IMR-90 (cell line): ENCODE results near the gene ARHGEF7. TPM values are rescaled to one million over a fixed set of nuclear protein-coding genes. Genes with fewer than 3 reads are reported as not detected.

ENCODE experiments used
- ATAC-seq: fragments of 200-7000 bp; cut with Tn5 transposase; 2 replicates; pipeline ENCODE4 v1.9.1; 2020; ENCODE audit warnings: low read depth, mild to moderate bottlenecking, moderate library complexity
- BruUV-seq: library from RNA; stranded (reverse); fragments of 400-500 nt; replicated peaks from 2 replicates; lab custom pipeline; 2021; lab: Mats Ljungman, UMichigan
- CTCF ChIA-PET: fragments of 300-600 bp; formaldehyde crosslinking; extraction: SDS; loops from one replicate; lab custom pipeline; 2021; ENCODE audit warnings: antibody characterized with exemption; lab: Yijun Ruan, JAX
- POLR2A ChIA-PET: fragments of 300-600 bp; sonication (Branson Sonifier 250); formaldehyde crosslinking; loops from one replicate; lab custom pipeline; 2022; ENCODE audit warnings: antibody characterized with exemption; ENCODE audit not compliant: unreplicated experiment; lab: Charles Lee
- DNase-seq: peaks from one replicate; pipeline ENCODE4 v3.0.0; 2013
- H2AFZ ChIP-seq: replicated peaks from 2 replicates; pipeline ENCODE3; 2013; ENCODE audit warnings: low read length, mild to moderate bottlenecking; ENCODE audit not compliant: poor library complexity
- H2AK5ac ChIP-seq: 2 replicates; pipeline ENCODE4 v1.6.1; 2013; ENCODE audit warnings: low read depth, low read length, inconsistent platforms
- H2AK9ac ChIP-seq: replicated peaks from 2 replicates; pipeline ENCODE3; 2013; ENCODE audit warnings: mild to moderate bottlenecking, low read depth, low read length, moderate library complexity; ENCODE audit not compliant: poor library complexity
- H2BK120ac ChIP-seq: 2 replicates; pipeline ENCODE4 v1.6.1; 2013; ENCODE audit warnings: low read depth, low read length, inconsistent platforms
- H2BK15ac ChIP-seq: 3 replicates; pipeline ENCODE4 v1.6.1; 2013; ENCODE audit warnings: low read depth, low read length, inconsistent platforms
- H2BK20ac ChIP-seq: 2 replicates; pipeline ENCODE4 v1.6.1; 2013; ENCODE audit warnings: low read depth, mild to moderate bottlenecking, inconsistent platforms, low read length, moderate library complexity
- H2BK5ac ChIP-seq: 2 replicates; pipeline ENCODE4 v1.6.1; 2013; ENCODE audit warnings: mild to moderate bottlenecking, low read depth, low read length, inconsistent platforms; ENCODE audit not compliant: poor library complexity, severe bottlenecking
- H3K14ac ChIP-seq: replicated peaks from 2 replicates; pipeline ENCODE4 v1.6.1; 2013; ENCODE audit warnings: low read depth, low read length, inconsistent platforms
- H3K18ac ChIP-seq: 2 replicates; pipeline ENCODE4 v1.6.1; 2013; ENCODE audit warnings: low read depth, low read length, control low read depth
- H3K23ac ChIP-seq: 2 replicates; pipeline ENCODE4 v1.6.1; 2013; ENCODE audit warnings: low read depth, low read length, inconsistent platforms
- H3K27ac ChIP-seq: 2 replicates; pipeline ENCODE4 v1.5.1; 2013; ENCODE audit warnings: mild to moderate bottlenecking, control low read depth, low read length; ENCODE audit not compliant: insufficient read depth
- H3K27me3 ChIP-seq: 2 replicates; pipeline ENCODE4 v1.6.1; 2013; ENCODE audit warnings: low read length; ENCODE audit not compliant: control insufficient read depth, insufficient read depth
- H3K36me3 ChIP-seq: 2 replicates; pipeline ENCODE4 v1.6.1; 2013; ENCODE audit warnings: low read length, mixed read lengths; ENCODE audit not compliant: control insufficient read depth, insufficient read depth
- H3K4ac ChIP-seq: 2 replicates; pipeline ENCODE4 v1.6.1; 2013; ENCODE audit warnings: low read depth, low read length, inconsistent platforms
- H3K4me1 ChIP-seq: 2 replicates; pipeline ENCODE4 v1.6.1; 2013; ENCODE audit warnings: low read length, mixed read lengths; ENCODE audit not compliant: control insufficient read depth, insufficient read depth
- H3K4me2 ChIP-seq: 2 replicates; pipeline ENCODE4 v1.6.1; 2013; ENCODE audit warnings: low read depth, mild to moderate bottlenecking, control low read depth, low read length, moderate library complexity
- H3K4me3 ChIP-seq: 2 replicates; pipeline ENCODE4 v1.5.1; 2013; ENCODE audit warnings: low read depth, mild to moderate bottlenecking, control low read depth, low read length, moderate library complexity; ENCODE audit not compliant: insufficient read depth
- H3K56ac ChIP-seq: 2 replicates; pipeline ENCODE4 v1.6.1; 2013; ENCODE audit warnings: low read length, inconsistent platforms; ENCODE audit not compliant: insufficient read depth; ENCODE audit errors: extremely low read depth
- H3K79me1 ChIP-seq, 2 experiments: 2 replicates each; pipeline ENCODE4 v1.6.1; 2013; ENCODE audit warnings: low read length in 2 of 2, inconsistent platforms in 1 of 2, low read depth in 1 of 2
- H3K9ac ChIP-seq: 2 replicates; pipeline ENCODE4 v1.6.1; 2013; ENCODE audit warnings: low read depth, low read length, control low read depth
- H3K9me1 ChIP-seq: 2 replicates; pipeline ENCODE4 v1.6.1; 2013; ENCODE audit warnings: low read length, inconsistent platforms; ENCODE audit not compliant: insufficient read depth
- H3K9me3 ChIP-seq: 2 replicates; pipeline ENCODE4 v1.6.1; 2013; ENCODE audit warnings: low read length; ENCODE audit not compliant: control insufficient read depth, insufficient read depth
- H4K20me1 ChIP-seq: 2 replicates; pipeline ENCODE4 v1.6.1; 2013; ENCODE audit warnings: low read length, inconsistent platforms; ENCODE audit not compliant: insufficient read depth
- H4K5ac ChIP-seq: 2 replicates; pipeline ENCODE4 v1.6.1; 2013; ENCODE audit warnings: mild to moderate bottlenecking, low read depth, low read length, control low read depth
- H4K8ac ChIP-seq, 2 experiments: 2 replicates each; pipeline ENCODE4 v1.6.1; 2013; ENCODE audit warnings: low read depth in 2 of 2, low read length in 2 of 2, control low read depth in 1 of 2, inconsistent platforms in 1 of 2
- H4K91ac ChIP-seq: 2 replicates; pipeline ENCODE4 v1.6.1; 2013; ENCODE audit warnings: low read depth, low read length, inconsistent platforms; ENCODE audit not compliant: insufficient read depth
- CTCF ChIP-seq: conservative IDR thresholded peaks from 2 replicates; pipeline ENCODE4 v1.5.1; 2012; ENCODE audit warnings: mild to moderate bottlenecking, low read depth, low read length, improper control_type of control experiment
- NFE2L2 ChIP-seq: fragments of 150-350 bp; IDR thresholded peaks from 2 replicates; pipeline ENCODE4 v1.6.1; 2016; ENCODE audit warnings: low read depth, mild to moderate bottlenecking, low read length
- RAD21 ChIP-seq: IDR thresholded peaks from 2 replicates; pipeline ENCODE4 v1.6.1; 2012; ENCODE audit warnings: low read length, improper control_type of control experiment
- WGBS, 2 experiments: methylation state at CpG; one replicate each; pipeline versions ENCODE4 v1.1.5 to v1.1.7; 2013; ENCODE audit warnings: missing lambda C conversion rate in 2 of 2; ENCODE audit not compliant: insufficient read length in 1 of 2; ENCODE audit errors: extremely low coverage in 2 of 2; 5-methylcytosine and 5-hydroxymethylcytosine counted together
- dilution Hi-C: fragments of 300-500 bp; cut with HindIII; formaldehyde crosslinking; loops from one replicate; pipeline ENCODE4 v1.14.3; 2018; ENCODE audit warnings: low sequenced_read_pairs; ENCODE audit not compliant: unreplicated experiment
- in situ Hi-C: fragments of 300-500 bp; cut with MboI; formaldehyde crosslinking; loops from 3 replicates; pipeline ENCODE4 v1.14.3; 2019; ENCODE audit warnings: low sequenced_read_pairs, inconsistent platforms, mixed read lengths
- intact Hi-C: fragments of 100-400 bp; cut with micrococcal nuclease; formaldehyde crosslinking; loops from 2 replicates; pipeline ENCODE4 v1.10.0; 2022
- polyA plus RNA-seq, 3 experiments: library from polyadenylated mRNA; depleted of rRNA; stranded (reverse); fragments of >200 nt; gene quantifications; 2 replicates each; pipeline ENCODE4 v1.2.3, GENCODE V29; 2012; ENCODE audit warnings: low replicate concordance in 1 of 3
- total RNA-seq: library from RNA; depleted of rRNA; stranded (reverse); fragments of >200 nt; gene quantifications from 2 replicates; pipeline ENCODE4 v1.2.3, GENCODE V29; 2012

The ARHGEF7 gene
- total and polyA plus RNA-seq, 2 of the 4 experiments (the other 2 are of a cell fraction): 32.9 to 59.0 TPM

- Histone ChIP-seq H2BK5ac (no peak overlapping the region), H2BK20ac (no peak overlapping the region), H3K9ac (no peak overlapping the region), H2AK5ac (peak overlapping the region; percentile 3; the same call in 1 of the 2 replicates), H3K4me2 (no peak overlapping the region), H4K20me1 (peaks cover 31% of the 10 kb centered on the region), H2AK9ac (no peak overlapping the region), H3K27ac (peak overlapping the region; percentile 28; the same call in 1 of the 2 replicates), H2BK120ac (no peak overlapping the region), H3K79me1 (peaks cover 39 to 83% of the 10 kb centered on the region in 2 experiments), H3K23ac (no peak overlapping the region), H2BK15ac (no peak overlapping the region), H3K4me3 (no peak overlapping the region), H3K36me3 (peaks cover 4% of the 10 kb centered on the region; the same call in 1 of the 2 replicates), H2AFZ (no peak overlapping the region), H3K9me3 (no peaks in the 10 kb centered on the region), H4K8ac (no peak overlapping the region), H3K18ac (no peak overlapping the region), H3K4ac (no peak overlapping the region), H3K4me1 (peaks cover 16% of the 10 kb centered on the region), H3K14ac (no peak overlapping the region), H4K5ac (no peak overlapping the region), H3K56ac (no peak overlapping the region), H3K27me3 (no peaks in the 10 kb centered on the region), H3K9me1 (peaks cover 25% of the 10 kb centered on the region), H4K91ac (no peak overlapping the region)
- intact Hi-C loops (no loop called here), in situ Hi-C loops (no loop called here), dilution Hi-C loops (no loop called here)
- ChIA-PET POLR2A (no interaction called here), CTCF (interaction anchor here (1.1 kb wide), 1 partner anchor 144 kb away, joined by 3 read pairs; no protein-coding TSS in a partner anchor)
- no peak for TF ChIP-seq RAD21
- no peak for TF ChIP-seq CTCF
- TF ChIP-seq NFE2L2: no peak
- DNase-seq: no peak
- WGBS, 2 experiments: no CpG with 5 or more reads among the region's 4 CpGs
- ATAC-seq: no peak
- no TSS peak for BruUV-seq
Measured at GRCh38 chr13:111212517-111212873, 97.4 kb downstream of the ARHGEF7 start.
